ENCODE data around the gene KHDRBS2.
"Not testable (repeated sequence)": the region's sequence is repeated elsewhere in the genome, so short reads cannot be mapped to it uniquely, and the experiment has no call there.

The KHDRBS2 gene

DNA sequence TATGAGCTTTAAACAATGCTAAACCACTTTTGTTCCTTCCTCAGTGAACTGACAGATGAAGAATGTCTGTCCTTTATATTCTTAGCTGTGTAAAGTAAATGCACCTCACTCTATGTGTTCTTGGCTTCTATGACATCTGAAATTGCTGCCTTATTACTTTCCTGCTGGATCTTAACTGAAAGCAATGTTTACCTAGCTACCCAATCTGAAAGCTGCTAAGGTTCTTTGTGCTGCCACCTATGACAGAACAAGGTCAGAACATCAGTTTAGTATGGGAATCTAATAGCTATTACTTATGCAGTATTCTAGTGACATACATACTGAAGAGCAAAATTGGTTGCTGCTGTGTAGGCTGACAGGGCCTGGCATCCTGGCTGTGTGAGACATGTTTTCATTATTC lies 444.1 kb downstream of the KHDRBS2 start:
- no peak for DNase-seq

DNA sequence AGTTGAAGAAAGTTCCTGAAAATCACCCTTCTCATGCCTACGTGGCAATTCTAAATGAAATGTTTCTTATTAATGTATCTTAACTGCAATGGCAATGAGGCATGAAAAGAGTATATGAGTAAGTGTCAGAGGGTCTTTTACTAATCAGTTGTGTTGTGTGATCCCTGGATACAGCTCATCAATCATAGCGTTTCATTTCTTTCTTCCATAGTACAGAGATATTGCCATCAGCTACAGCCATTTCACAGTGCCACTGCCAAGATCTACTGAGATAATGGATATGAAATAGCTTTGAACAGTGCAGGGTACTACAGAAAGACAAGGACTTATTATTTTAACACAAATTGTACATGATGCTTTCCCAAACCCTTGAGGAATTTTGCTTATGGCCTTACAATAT lies 450.8 kb downstream of the KHDRBS2 start:
- DNase-seq: no peak

DNA sequence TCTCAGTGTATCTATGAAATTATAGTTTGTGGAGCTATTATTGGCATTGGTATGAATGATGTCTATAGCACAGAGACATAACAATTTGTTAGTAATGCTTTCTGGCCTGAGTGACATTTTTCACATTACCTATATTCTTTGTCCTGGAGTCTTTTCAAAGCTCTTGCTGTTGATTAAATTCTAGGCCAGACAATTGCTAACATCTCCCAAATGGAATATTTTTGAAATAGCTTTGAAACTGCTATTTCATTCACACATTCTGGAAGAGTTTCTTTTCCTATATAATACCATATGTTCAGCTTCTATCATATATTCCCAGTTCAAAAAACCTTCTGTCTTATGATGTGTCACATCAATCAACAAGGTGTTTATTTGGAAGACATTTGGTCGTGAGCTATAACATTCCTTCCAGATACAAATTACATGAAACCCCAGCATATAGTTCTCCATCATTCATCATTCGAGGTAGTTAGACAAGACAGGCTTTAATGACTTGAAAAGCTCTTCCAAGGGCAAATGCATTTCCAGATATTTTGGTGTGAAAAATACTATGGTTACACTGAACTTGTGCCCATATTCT lies 452.8 kb downstream of the KHDRBS2 start:
- no peak for DNase-seq

DNA sequence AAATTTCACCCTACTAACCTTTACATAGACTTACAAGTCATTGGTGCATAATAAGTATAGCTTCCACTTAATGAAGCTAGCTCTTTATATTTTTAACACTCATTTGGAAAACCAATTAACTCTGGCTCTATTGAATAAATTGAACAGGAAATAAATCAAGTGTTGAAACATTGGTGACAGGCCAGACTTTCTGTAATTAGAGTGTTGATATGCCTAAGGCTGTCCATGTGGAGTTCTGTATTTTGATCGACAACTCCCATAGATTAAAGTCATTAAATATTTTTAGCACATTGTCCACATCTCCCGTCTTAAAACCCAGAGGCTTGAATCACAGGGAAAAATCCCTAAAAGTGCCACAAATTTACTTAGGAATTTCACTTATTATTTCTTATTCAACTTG lies 468.3 kb downstream of the KHDRBS2 start:
- no peak for DNase-seq

DNA sequence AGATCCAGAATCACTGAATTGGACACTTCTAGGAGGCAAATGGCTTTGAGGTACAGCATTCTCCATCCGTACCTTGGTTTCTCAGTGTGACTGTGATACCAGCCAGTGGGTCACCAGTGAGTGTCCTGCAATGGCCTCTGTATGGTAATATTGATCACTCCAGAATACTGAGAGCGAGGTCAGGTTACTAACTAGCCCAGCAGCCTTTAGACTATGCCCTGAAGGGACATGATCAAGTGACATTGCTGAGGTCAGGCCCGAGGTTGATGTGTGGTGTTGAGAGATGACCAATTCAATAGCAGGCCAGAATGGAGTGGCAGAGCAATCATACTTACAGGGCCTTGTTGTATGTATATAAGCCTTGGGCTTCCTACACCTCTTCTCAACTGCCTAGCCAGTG lies 476.0 kb downstream of the KHDRBS2 start:
- DNase-seq: no peak

DNA sequence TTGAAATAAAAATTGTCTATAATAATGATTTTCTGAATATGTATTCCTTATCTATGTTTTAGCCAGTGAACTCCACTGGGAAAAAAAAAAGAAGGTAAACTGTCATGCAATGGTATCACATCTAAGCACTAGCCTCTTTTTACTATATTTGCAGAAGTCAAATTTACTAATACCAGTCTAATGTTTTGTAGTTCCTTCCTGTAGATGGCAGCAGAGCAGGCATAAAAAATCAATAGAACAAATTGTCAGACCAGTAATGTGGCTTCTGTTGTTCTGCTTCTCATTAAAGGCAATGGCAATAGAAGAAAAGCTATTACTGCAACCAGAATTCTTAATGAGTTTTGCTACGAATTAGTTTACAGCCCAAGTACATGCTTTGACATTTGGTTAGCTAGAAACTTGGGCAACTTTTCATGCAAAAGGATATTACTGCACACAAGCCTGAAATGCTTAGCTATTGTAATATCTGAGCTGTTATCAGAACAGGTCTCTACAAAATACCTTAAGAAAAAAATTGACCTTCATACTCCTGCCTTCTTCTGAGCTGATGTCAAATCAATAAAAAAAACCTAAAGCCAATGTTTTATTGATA lies 476.9 kb downstream of the KHDRBS2 start:
- peak; percentile 45 for DNase-seq

DNA sequence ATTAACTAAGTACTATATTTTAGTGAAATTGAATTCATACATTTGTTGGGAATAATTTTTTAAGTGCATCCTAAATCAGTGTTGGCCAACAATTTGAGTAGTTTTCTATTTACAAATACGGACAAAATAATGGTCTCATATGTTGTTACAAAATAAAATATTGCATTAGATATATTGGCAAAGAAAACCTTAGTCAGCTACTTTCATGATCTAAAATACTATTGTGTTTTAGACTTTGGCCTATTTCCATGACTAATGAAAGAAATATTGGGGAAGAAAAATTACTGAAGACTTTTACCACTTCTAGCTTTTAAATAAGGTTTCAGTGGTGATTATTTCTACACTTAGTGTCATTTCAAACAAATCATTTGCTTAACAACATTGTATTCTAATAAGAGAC lies 498.0 kb downstream of the KHDRBS2 start:
- DNase-seq: no peak

DNA sequence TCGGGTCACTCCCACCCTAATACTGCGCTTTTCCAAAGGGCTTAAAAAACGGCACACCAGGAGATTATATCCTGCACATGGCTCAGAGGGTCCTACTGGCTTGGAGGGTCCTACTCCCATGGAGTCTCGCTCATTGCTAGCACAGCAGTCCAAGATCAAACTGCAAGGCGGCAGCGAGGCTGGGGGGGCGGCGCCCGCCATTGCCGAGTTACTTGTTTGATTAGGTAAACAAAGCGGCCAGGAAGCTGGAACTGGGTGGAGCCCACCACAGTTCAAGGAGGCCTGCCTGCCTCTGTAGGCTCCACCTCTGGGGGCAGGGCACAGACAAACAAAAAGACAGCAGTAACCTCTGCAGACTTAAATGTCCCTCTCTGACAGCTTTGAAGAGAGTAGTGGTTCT lies 516.6 kb downstream of the KHDRBS2 start:
- DNase-seq: not testable (repeated sequence)

DNA sequence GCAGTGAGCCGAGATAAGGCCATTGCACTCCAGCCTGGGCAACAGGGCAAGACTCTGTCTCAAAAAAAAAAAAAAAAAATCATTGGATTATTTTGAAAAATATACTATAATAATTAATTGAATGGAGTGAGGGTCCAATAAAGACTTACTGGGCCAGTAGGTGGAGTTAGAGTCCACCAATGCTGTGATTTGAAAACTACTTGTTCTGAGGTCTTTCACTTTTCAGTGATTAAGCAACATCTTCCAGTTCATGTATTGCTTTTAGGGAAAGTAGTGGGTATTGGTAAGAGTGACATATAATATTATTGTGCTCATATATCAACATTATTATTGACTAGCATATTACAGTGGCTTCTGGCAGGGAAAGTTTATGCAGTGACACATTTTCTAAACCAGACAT lies 530.3 kb downstream of the KHDRBS2 start:
- DNase-seq: no peak

DNA sequence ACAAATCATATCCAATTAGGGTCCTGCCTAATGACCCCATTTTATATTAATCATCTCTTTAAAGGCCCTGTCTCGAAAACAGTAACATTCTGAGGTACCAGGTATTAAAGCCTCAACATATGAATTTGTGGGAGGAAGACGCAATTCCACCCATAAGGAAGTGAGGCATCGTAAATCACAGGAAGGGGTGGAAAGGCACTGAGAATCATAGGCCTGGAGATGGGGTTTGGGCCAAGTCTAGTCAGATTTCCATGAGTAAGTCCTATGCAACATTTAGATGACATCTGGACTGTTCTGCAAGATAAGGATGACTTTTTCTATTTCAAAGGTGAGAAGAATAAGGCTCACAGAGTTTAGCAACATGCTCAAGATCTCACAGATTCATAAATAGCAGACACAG lies 534.0 kb downstream of the KHDRBS2 start:
- no peak for DNase-seq

DNA sequence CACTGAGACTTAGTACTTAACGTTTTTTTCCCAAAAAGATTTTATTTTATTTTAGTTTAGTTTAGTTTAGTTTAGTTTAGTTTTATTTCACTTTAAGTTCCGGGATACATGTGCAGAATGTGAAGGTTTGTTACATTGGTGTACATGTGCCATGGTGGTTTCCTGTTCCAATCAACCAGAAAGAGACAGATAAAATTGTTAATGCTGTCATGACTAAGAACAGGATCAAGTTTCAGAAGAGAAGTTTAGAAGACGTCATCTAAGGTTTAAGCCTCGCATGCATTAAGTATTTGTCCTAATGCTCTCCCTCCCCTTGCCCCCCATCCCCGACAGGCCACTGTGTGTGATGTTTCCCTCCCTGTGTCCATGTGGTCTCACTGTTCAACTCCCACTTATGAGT lies 540.0 kb downstream of the KHDRBS2 start:
- DNase-seq: no peak

DNA sequence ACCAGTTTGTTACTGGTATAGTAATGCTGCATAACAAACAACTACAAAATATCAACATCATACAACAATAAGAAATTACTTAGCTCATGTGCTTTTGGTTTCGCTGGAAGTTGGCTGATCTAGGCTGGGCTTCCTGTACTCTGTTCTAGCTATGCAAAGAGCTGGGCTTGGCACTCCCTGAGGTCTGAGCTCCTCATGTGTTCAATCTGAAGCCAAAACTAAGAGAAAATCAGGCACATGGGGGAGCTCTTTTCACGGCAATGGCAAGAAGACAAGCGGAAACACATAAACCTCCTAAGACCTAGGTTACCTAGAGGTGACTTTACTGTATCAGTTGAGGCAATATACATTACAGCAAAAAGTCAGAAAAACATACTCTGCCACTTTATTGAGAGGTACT lies 574.2 kb downstream of the KHDRBS2 start:
- no peak for DNase-seq

DNA sequence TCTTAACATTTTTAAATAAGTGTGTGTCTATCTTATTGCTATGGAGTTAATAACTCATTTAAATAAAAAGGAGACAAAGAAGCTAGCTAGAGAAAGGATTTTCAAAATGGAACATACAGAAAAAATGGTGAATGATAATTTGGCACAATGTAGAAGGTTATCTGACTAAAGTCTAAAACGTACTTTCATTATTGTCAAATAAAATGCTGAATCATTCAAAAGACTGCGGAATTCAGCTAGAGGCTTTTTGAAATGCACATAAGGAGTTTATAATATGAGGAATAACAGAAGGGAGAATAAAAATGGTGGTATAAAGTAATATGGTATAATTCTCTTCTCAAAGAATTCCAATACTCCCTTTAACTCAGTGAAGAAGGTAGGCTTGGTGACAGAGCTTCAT lies 597.9 kb downstream of the KHDRBS2 start:
- DNase-seq: no peak

DNA sequence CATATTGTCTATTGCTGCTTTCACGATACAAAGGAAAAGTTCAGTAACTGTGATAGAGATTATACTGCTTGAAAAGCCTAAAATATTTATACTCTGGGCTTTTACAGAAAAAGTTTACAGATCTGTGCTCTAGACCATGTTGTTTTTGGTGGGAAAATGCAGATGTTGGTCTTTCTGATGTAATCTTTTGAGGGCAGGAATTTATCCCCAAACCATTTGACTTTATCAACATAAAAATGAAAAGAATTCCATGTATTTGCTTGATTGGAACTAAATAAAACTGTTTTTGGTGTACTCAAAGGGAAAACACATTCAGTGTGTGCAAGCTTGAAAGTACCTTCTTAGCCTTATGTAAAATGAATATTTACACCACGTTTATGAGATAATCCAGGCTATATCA lies 603.5 kb downstream of the KHDRBS2 start:
- no peak for DNase-seq

DNA sequence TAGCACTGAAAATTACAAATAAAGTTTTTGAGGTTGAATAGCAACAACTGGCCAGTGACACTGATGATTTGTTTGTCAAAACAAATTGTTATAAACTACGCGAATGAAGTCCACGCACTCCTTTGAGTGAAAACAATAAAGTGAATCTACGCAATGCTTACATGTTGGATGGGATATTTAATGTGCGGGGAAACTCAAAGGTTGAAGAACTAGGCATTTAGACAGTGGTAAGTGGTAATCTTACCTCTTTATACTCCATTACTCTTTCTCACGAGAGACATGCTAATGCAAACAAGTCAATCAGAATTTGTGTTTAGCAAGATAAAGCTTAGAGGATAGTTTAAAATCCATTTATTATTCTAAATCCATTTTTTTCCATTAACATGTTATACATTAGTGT lies 606.4 kb downstream of the KHDRBS2 start:
- no peak for DNase-seq

DNA sequence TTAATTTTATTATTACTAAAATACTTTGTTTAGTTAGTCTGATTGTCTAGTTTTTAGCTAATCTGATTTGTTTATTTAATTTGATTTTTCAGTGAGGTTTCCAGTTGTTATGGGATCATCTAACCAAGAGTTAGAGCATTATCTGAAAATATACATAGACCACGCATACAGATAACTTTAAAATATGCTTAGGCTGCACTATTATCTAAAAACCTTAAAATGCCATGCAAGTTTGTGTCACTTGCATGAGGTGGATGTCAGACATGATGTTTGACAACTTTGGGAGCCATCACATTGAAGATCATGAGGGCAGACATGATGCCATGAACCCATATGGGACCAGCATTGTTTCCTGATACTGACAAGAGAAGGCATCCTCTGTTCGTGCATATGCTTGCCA lies 610.3 kb downstream of the KHDRBS2 start:
- DNase-seq: no peak

DNA sequence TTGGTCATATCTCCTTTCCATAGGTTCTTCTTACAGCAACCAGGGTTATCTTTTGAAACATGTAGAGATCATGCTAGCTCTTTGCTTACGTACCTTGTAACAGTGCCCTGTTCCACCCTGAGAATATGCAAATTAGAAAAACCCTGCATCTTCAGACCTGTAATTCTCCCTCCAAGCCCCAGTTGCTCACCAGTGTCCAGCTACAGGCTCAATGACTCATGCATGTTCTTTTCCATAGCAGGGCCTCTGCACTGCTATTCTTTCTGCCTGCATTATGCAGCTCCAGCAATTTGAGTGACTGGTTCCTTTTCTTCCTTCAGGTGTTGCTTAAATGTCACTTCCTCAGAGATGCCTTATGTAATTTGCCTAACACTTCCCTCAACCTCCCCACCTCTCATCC lies 636.2 kb downstream of the KHDRBS2 start:
- no peak for DNase-seq

DNA sequence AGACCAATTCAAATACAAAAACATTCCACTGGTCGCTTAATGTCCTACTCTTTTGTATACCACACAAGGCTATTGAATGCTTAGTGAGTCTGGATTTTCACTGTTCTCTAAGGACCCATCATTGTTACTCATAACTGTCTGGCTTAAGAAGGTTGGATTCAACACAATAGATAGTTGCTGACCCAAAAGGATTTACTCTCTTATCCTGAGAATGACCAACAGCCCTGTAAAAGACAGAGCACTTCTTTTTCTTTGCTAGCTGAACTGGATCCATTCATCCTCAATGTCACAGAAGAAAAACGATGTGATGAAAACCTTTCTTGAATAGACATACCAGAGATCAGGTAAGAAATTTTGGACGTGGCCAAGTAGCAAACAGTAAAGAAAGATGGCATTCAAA lies 645.6 kb downstream of the KHDRBS2 start:
- DNase-seq: no peak
